Measurements from ENCODE around the gene KCNJ18.
"Not testable (repeated sequence)": the region's sequence is repeated elsewhere in the genome, so short reads cannot be mapped to it uniquely, and the experiment has no call there.

KCNJ18 gene

DNA sequence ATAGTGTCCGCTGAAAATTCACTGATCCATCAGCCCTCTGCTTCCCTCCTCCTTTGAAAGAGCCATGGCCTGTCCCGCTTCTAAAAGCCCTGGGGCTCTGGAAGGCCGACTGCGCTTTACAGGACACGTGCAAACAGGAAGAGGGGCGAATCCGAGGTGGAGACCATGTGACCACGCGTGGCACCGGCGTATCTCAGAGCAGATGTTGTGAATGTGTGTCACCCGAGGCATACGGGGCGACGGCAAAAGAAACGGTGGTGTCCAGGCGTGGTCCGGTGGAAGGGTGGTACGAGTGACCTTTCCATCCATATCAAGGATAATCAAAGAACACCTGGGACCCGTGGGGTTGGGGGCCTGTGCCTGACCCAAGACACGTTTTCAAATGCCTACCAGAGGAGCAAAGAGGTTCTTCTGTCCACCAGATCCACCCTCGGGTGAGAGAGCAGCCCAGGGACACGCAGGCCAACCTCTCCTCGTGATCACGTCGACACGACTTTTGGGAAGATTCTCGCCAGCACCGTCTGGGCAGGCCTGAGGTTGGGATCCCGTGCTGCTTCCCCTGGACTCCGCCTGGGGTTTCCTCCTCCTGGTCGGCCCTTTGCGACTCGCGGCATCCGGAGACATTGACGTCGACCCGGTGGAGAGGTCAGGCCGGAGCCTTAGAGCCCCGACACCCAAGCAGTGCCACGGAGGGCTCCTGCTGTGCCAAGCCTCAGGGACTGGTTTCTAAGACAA is 7.1 kb upstream of the KCNJ18 start:
- DNase-seq = not testable (repeated sequence)

DNA sequence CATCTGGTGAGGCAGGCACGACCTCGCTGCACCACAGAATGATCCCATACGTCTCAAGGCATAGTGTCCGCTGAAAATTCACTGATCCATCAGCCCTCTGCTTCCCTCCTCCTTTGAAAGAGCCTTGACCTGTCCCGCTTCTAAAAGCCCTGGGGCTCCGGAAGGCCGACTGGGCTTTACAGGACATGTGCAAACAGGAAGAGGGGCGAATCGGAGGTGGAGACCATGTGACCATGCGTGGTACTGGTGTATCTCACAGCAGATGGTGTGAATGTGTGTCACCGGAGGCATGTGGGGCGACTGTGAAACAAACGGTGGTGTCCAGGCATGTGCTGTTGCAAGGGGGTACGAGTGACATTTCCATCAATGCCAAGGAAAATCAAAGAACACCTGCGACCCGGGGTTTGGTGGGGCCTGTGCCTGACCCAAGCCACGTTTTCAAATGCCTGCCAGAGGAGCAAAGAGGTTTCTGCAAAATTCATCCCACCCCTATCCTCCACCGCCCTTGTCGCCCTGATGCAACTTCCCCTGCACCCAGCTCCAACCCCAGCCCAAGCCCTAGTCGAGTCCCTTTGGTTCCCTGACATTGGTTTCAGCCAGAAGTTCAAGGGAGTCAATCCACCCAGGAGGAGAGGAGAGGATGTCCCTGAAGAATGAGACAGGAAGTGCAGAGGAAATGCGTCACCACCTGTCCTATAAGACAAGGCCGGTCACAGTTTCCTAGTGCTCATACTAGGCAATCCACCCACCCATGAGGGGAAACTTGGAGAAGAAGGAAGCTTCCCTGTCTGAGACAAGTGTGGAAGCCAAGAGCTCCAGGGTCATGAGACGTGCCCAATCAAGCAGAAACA is 5.9 kb upstream of the KCNJ18 start:
- TF ChIP-seq POLR2A (IDR thresholded peaks at IDR 0.05; ENCODE audit: low read length) (no peak), GATA1 (IDR thresholded peaks at IDR 0.05; ENCODE audit: low read depth, low read length) (no peak)
- DNase-seq = no peak

DNA sequence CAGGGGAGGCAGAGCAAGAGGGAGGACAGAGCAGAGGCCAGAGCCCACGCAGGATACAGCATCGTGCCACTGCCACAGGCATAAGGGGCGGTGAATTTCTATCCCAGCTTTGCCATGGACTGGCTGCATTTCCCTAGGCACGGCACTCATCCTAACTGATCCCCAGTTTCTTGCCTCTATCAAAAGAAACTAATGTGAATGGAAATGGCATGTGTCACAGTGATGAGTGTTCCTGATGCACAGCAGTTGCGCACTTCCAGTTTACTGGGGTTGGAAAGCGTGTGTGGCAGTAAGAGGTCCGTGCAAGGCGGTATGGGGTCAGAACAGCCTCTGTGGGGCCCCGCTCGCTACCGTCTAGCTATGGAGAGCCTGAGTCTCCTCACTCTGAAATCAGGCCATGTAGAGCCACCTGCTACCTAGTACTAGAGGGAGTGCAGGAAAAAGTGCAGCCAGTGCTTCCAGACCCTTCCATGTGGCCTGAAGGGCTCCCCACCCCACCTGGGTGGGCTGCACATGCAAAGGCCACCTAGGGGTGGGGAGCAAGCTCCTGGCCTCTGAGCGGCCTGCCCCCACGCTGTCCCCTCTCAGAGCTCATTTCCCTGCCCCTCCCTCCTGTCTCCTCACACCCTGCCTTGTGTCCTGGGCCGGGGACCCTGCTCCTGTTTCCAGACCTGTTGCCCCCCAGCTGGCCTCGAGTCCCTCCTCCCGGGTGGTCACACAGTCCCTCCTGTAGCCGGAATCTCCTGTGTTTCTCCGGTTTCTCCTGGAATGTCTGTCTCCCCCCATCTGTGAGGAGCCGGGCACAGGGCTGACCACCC is 5.0 kb upstream of the KCNJ18 start:
- DNase-seq = no peak
- TF ChIP-seq POLR2A (IDR thresholded peaks at IDR 0.05; ENCODE audit: low read length) (no peak), GATA1 (IDR thresholded peaks at IDR 0.05; ENCODE audit: low read depth, low read length) (no peak)

DNA sequence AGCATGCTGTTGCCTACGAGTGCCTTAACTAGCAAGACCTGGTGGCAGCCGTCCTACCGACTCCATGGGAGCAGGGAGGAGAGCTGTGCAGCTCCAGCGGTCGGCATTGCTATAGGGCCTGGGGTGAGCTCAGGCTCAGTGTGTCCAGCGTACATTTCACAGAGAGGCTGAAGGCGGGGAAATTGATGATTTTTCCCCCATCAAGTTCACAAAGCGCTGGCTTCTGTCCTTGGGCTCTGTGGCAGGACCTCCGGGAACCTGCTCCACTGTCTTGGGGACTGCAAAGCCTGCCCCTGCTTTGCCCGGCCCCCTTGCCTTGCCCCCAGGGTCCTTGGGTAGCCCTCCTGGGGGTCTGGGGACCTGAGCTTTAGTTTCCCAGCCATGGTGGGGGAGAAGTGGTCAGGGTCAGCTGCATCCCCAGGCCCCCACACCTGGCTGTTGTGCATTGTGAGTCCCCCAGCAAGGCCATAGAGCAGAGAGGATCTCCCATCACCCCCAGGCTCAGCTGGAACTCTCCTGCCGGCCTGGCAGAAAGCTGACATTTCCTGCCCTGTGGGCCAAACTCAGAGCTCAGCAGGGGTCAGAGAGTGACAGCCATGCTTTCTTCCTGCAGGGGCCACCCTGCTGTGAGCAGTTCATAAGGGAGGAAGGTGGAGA is 3.9 kb upstream of the KCNJ18 start:
- no peak for TF ChIP-seq POLR2A (IDR thresholded peaks at IDR 0.05; ENCODE audit: low read length)
- TF ChIP-seq GATA1 (IDR thresholded peaks at IDR 0.05; ENCODE audit: low read depth, low read length) = no peak
- DNase-seq = no peak

DNA sequence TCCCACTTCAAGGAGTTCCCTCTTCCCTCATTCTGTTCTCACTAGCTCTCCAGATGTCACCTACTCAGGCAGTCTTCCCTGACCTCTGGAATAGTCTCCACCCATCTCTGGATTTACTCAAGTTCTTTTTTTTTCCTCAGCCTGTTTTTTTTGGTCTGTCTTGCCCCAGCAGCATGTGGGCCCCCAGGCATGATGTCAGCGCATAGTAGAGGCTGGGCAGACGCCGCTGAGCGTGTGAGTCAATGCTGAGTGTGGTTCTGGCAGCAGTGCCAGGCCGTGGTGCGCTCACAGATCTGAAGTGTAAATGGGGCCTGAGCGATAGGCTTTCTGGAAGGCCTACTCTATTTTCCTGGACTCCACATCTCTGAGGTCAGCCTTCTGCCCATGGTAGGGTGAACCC is 2.7 kb upstream of the KCNJ18 start:
- no peak for DNase-seq
- no peak for TF ChIP-seq POLR2A (IDR thresholded peaks at IDR 0.05; ENCODE audit: low read length)
- TF ChIP-seq GATA1 (IDR thresholded peaks at IDR 0.05; ENCODE audit: low read depth, low read length) = no peak

DNA sequence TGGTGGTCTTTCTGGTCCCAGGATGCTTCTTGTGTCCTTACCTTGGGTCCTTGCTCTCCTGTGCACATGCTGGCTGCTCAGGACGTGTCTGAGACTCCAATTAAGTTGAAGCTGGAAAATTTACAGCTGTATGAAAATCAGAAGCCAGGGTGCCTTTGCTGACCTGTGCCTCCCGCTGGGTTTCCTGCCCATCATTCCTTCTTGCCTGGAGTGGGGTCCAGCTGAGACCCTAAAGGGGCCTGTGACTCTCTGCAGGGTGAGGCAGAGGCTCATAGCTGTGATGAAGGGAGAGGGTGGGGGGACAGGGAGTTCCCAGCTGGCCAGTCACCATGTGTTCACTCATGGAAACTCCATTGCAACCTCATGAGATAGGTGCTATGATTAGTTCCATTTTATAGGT is 1.5 kb upstream of the KCNJ18 start:
- DNase-seq = not testable (repeated sequence)

DNA sequence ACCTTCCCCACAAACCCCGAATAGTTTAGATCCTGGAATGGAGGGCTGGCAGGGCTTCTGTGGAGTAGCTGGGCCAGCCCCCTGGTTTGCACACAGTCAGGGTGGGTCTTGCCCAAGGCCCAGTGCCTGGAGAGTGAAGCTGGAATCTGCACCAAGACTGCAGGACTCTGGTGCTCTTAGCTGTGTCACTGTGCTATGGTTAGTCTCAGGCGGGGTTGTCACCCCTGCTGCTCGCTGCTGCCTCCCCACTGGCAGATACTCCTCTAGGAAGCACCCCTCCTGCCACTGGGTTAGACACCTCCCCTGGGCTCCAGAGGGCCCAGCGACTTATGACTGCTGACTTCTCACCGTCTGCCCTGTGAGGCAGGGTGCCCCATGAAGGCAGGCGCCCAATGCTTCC is 842 bp upstream of the KCNJ18 start:
- DNase-seq = not testable (repeated sequence)

DNA sequence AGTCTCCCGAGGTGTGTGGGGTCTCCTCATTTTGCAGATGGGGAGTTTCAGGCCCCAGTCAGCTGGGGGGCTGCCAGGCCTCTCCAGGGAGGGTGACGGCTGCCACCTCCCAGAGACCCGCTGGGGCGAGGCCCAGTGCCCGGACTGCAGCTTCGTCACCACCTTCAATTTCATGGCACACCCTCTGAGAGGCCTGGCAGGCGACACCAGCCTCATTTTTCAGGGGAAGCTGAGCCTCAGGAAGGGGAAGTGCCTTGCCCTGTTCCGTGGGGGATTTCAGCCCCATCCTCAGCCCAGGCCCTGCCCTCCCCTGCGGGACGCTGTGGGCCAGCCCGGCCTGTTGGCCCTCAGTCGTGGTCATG is 362 bp downstream of the KCNJ18 start:
- not testable (repeated sequence) for DNase-seq

DNA sequence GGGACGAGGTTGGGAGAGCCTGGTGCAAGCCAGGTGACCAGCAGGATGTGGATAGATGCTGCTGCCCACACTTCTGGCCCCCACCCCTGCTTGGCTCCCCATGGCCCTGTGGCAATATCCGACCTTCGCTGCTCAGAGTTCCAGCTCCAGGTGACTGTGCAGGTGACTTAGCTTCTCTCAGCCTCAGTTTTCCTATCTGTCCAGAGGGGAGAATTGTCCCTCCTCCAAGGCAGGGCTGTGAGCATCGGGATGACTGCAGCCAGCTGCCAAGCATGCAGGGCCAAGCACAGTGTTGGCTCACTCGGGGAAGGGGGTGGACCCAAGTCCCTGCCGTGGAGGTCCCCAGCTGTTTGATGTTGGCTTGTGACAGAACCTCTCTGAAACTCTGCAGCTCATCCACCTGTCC is 1.1 kb downstream of the KCNJ18 start:
- not testable (repeated sequence) for DNase-seq

DNA sequence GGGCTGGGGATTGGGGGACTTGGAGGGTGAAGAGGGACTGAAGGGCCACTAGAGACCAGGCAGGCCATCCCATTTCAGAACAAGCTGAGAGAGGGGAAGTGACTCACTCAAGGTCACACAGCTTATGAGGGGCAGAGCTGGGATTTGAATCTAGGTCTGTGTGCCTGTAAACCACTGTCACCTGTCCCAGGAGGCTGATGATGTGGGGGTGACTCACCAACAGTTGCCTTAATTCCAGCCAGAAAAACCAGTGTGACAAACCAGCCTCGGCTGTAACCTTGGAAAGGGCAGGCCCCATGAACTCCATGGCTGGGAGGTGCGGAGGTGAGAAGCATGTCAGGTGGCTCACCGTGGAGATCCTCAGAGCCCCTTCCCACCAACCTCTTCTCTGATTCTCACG is 1.6 kb downstream of the KCNJ18 start:
- DNase-seq = not testable (repeated sequence)

DNA sequence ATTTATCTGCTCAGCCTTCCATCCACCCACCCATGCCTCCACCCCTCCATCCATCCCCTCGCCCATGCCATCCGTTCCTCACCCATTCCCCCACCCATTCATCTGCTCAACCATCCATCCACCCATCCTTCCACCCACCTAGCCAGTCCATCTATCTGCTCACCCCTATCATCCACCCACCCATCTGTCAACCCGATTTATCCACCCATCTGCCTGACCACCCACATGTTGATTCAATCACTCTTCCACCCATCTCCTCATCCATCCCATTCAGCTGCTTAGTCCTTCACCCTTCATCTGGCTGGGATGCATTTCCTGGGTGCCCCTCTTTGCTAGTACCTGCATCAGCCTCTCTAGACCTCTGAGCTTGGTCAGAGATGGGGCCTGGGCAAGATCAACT is 3.9 kb downstream of the KCNJ18 start:
- not testable (repeated sequence) for DNase-seq

DNA sequence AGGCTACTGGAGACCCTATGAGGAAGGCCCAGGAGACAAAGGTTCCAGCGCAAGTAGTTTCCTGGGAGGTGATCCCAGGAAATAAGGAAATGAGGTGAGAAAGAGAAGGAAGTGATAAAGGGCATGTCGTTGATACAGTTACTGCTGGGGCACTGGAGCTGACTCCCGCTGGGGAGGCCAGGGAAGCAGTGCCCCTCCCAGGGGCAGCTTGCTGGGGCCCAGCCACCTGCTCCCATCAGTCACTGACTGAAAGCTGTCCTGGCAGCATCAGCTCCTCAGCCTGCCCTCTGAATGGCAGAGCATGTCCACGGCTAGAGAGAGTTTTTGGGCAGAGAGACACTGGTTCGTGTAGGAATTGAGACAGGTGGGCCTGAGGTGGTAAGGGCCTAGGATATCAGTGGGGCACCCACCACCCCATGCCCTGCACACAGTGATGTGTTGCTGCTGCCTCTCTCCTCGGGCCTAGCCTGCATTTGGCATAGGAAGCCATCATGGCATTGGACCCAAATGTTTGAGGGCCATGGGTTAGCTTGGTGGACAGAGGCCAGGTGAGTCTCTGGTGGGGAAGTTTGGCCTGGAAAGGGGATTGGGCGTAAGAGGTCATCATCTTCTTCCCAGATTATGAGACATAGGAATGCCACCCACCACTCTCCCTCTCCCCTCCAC is 4.7 kb downstream of the KCNJ18 start:
- not testable (repeated sequence) for DNase-seq

DNA sequence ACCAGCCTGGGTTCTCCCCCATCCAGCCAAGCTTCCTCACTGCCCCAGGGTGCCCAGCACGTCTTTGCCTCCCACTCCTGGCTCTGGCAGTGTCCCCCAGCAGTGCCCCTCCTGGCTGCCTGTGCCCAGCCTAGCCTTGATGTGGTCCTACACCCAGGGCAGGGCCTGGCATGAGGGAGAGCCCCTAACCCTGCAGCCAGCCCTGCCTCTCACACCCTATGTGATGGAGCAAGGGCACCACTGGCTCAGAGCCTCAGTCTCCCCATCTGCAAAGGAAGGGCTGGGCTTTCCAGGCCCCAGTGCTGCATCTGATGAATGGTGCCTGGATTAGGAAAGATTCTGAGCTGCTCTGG is 5.2 kb downstream of the KCNJ18 start:
- DNase-seq = not testable (repeated sequence)

DNA sequence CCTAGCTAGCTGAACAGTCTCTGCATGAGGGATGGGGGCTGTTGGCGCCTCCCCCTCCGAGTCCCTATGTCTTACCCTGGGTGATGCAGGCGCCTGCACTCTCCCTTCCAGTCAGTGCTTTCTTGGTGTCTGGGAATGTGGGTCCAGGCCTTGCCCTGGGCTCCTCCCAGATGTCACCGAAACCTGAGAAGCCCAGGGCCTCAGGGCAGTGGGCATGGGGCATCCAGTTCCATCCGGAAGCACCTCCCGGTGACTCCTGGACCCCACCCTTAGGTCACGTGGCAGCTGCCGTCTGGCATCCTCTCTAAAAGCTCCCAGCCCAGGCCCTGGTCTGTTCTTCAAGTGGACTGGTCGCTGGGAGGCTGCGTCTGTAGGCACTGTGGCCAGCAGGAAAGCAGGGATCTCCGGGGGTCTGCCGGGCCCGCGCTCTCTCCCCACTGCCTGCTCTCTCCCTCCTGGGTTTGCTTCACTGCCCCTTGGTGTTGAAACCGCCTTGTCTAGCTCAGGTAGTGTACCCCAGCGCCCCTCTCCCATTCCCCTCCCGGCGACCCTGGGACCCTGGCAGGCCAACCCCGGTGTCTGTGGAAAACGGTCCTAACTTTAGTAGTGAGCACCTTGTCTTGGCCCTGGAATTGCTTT is 6.2 kb downstream of the KCNJ18 start:
- DNase-seq = not testable (repeated sequence)

DNA sequence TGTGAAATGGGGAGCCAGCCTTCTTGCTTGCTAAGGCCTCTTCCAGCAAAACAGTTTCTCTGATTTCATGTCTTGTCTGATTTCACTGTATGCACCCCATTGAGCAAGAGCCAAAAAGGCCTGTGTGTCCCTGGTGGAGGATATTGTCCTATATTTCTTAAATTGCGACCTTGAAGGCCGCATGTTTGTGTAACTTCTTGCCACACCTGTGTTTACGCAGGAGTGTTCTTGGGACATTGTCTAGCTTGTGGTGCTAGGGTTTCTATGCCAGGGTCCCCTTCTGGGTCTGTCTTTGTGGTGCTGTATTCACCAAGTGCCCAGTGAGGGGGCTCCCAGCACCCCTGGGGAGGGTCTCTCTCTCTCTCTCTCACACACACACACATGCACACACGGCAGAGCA is 6.8 kb downstream of the KCNJ18 start:
- DNase-seq = not testable (repeated sequence)

DNA sequence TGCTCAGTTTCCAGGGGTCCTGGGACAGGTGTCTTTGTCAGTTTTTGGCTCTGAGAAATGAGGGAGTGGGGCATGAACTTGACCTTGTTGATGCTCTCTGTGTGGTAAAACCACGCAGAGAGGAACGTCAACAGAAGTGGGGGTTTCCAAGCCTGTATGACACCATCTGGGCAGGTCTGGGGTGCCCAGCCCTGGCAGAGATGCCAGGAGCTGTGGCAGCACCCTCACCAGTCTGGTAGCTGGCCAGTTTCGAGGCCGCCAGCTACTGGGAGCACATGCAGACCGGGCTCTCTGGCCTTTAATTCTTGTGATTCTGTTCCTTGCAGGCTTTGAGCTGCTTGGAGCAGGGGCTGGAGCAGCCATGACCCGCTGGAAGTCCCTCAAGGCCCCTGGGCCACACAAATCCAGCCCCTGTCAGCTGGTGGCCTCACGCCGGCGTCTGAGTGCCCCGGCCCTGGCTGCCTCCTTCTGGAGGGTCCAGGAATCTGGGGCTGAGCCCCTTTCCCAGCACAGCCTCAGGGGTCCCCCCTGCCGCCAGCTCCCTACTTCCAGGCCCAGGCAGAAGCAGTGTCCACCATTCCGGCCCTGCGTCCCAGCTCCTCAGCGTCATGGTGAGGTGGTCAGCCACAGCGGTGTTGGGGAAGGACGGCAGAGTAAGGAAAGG is 7.4 kb downstream of the KCNJ18 start:
- not testable (repeated sequence) for DNase-seq

DNA sequence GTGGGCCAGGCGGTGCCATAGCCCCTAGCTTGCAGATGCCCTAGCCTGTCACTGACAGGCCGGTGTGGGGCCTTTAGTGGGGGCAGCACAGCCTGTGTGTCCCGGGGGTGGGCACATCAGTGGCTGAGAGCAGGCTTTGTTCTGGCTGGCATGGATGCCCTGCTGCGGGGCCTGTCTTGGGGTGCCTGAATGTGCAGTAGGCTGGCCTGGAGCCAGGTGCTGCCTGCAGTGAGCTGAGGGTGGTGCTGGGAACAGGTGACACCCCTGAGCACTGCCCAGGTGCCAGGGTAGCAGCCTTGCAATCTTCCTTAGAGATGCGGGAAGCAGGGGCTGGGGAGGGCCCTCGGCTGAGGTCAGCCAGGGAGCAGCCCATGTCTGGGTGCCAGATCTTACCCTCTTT is 8.8 kb downstream of the KCNJ18 start:
- not testable (repeated sequence) for DNase-seq

DNA sequence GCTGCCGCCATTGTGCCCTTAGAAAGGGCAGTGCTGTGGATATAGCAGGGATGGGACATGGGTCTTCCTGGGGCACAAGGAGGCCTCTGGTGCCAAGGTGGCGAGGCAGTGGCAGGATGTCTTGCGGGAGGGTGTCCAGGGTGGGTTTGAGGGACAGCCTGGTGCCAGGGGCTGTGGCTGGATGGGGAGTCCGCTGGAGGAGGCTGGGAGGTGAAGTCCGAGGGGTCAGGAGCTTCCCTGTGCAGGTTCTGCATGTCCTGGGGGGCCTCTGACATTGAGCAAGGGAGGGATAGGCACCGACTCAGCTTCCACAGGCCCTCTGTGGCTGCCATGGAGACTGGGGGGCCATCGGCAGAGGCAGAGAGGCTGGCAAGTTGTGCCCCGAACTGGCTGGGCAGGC is 9.7 kb downstream of the KCNJ18 start:
- not testable (repeated sequence) for DNase-seq

DNA sequence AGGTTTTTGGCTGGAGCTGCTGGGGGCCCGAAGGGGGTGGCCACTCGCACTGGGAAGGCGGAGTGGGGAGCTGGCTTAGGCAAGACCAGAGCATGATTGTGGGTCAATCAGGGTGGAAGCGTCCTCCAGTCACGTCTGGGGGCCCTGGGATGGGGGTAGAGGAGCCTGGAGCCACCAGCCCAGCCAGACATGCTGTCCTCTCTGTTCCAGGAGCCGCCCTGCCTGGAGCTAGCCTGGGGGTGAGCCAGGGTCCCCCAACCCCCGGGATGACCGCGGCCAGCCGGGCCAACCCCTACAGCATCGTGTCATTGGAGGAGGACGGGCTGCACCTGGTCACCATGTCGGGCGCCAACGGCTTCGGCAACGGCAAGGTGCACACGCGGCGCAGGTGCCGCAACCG is 10.2 kb downstream of the KCNJ18 start:
- DNase-seq = not testable (repeated sequence)
